ENCODE measurements around the gene ALPP.
"Not testable (repeated sequence)": the region's sequence is repeated elsewhere in the genome, so short reads cannot be mapped to it uniquely, and the experiment has no call there.

GRCh38 chr2:232366461-232366860, 12.1 kb upstream of the ALPP start:
- not testable (repeated sequence) for TF ChIP-seq CTCF (IDR thresholded peaks at IDR 0.05; ENCODE audit: insufficient read depth, low read length); POLR2AphosphoS5 (IDR thresholded peaks at IDR 0.05; ENCODE audit: low read depth); GABPA (IDR thresholded peaks at IDR 0.05; ENCODE audit: low read depth); REST (IDR thresholded peaks at IDR 0.05; ENCODE audit: insufficient replicate concordance, low read depth)

All from HL-60 (cell line).